ENCODE results near the gene ZCCHC14. TPM values are rescaled to one million over a fixed set of nuclear protein-coding genes. Genes with fewer than 3 reads are reported as not detected.
"Not testable (repeated sequence)": the region's sequence is repeated elsewhere in the genome, so short reads cannot be mapped to it uniquely, and the experiment has no call there.

Gene ZCCHC14
- total RNA-seq, 1 donor from 2014 or later: 44.8 TPM

DNA sequence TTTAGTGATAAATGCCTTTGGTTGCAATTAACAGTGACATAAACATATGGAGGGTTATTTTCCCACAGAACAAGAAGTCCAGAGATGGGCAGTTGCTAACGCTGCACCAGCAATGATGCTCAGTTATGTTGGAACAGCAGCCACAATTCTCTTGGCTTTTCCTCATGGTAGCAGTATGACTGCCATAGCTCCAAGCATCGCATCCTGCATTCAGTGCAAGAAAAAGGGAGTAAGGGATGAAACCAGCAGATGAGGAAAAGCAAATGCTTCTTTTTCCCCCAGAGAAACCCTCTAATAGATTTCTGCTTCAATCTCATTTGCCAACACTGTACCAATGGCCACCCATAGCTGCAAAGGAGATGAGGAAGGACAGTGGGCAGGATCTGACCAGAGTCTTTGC, 13.0 kb upstream of the ZCCHC14 start:
- Mint-ChIP-seq H3K27ac (ENCODE audit: unreplicated experiment) (no peak overlapping the region), H3K9me3 (ENCODE audit: unreplicated experiment) (no peaks in the 10 kb centered on the region), H3K36me3 (ENCODE audit: unreplicated experiment) (no peaks in the 10 kb centered on the region), H3K4me3 (ENCODE audit: unreplicated experiment) (no peak overlapping the region), H3K4me1 (ENCODE audit: unreplicated experiment) (peaks cover 7% of the 10 kb centered on the region), H3K27me3 (ENCODE audit: unreplicated experiment) (peaks cover 4% of the 10 kb centered on the region)
- TF ChIP-seq CTCF (IDR thresholded peaks at IDR 0.05): no peak
- DNase-seq (ENCODE audit: extremely low spot score, unreplicated experiment): no peak

- DNase-seq (ENCODE audit: extremely low spot score, unreplicated experiment); H3K27ac Mint-ChIP-seq (ENCODE audit: unreplicated experiment); H3K9me3 Mint-ChIP-seq (ENCODE audit: unreplicated experiment); H3K36me3 Mint-ChIP-seq (ENCODE audit: unreplicated experiment); H3K27me3 Mint-ChIP-seq (ENCODE audit: unreplicated experiment); H3K4me3 Mint-ChIP-seq (ENCODE audit: unreplicated experiment): not testable (repeated sequence)
- H3K4me1 Mint-ChIP-seq (ENCODE audit: unreplicated experiment): peaks cover 25% of the 10 kb centered on the region
Measured at GRCh38 chr16:87503232-87503937, 10.6 kb upstream of the ZCCHC14 start.

GRCh38 chr16:87502308-87502969, 9.6 kb upstream of the ZCCHC14 start:
- H3K4me1 Mint-ChIP-seq (ENCODE audit: unreplicated experiment): peaks cover 26% of the 10 kb centered on the region
- no peak overlapping the region for H3K4me3 Mint-ChIP-seq (ENCODE audit: unreplicated experiment)
- no peak for TF ChIP-seq CTCF (IDR thresholded peaks at IDR 0.05)
- no peak overlapping the region for H3K27ac Mint-ChIP-seq (ENCODE audit: unreplicated experiment)
- H3K9me3 Mint-ChIP-seq (ENCODE audit: unreplicated experiment): no peaks in the 10 kb centered on the region
- DNase-seq (ENCODE audit: extremely low spot score, unreplicated experiment): no peak
- no peaks in the 10 kb centered on the region for H3K36me3 Mint-ChIP-seq (ENCODE audit: unreplicated experiment)
- peaks cover 4% of the 10 kb centered on the region for H3K27me3 Mint-ChIP-seq (ENCODE audit: unreplicated experiment)

DNA sequence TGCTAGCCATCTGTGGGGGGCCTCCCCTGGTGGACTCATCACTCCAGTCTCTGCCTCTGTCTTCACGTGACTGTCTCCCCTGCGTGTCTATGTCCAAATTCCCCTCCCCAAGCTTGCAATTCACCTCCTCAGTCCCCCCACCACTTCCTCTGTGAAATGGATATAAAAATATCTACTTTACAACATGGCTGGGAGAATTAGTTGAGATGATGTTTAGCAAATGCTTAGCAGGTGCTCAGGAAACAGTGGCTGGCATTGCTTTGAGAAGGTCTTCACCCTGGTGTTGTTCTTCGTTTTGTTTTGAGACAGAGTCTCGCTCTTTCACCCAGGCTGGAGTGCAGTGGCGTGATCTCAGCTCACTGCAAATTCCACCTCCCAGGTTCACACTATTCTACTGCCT, 8.3 kb upstream of the ZCCHC14 start:
- Mint-ChIP-seq H3K36me3 (ENCODE audit: unreplicated experiment) (no peaks in the 10 kb centered on the region), H3K27ac (ENCODE audit: unreplicated experiment) (peak overlapping the region; percentile 29), H3K4me1 (ENCODE audit: unreplicated experiment) (peaks cover 26% of the 10 kb centered on the region), H3K27me3 (ENCODE audit: unreplicated experiment) (peaks cover 3% of the 10 kb centered on the region), H3K9me3 (ENCODE audit: unreplicated experiment) (no peaks in the 10 kb centered on the region), H3K4me3 (ENCODE audit: unreplicated experiment) (no peak overlapping the region)
- DNase-seq (ENCODE audit: extremely low spot score, unreplicated experiment): no peak
- no peak for TF ChIP-seq CTCF (IDR thresholded peaks at IDR 0.05)

DNA sequence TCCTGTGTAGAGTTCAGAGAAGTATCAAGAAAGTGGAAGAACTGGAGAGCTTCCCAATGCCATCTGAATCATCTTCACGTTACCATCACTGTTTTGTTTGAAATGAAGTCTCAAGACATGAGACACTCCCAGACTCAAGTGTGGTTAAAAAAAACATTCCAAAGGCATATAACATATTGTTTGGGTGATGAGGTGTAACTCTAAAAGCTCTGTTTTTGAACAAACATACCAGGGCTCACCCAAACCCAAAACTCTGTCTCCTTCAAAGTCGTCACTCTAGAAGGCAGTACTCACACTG, 6.3 kb upstream of the ZCCHC14 start:
- Mint-ChIP-seq H3K27me3 (ENCODE audit: unreplicated experiment) (no peaks in the 10 kb centered on the region), H3K4me1 (ENCODE audit: unreplicated experiment) (peaks cover 26% of the 10 kb centered on the region), H3K4me3 (ENCODE audit: unreplicated experiment) (peak overlapping the region; percentile 6), H3K27ac (ENCODE audit: unreplicated experiment) (peak overlapping the region; percentile 75), H3K9me3 (ENCODE audit: unreplicated experiment) (no peaks in the 10 kb centered on the region), H3K36me3 (ENCODE audit: unreplicated experiment) (no peaks in the 10 kb centered on the region)
- no peak for DNase-seq (ENCODE audit: extremely low spot score, unreplicated experiment)
- TF ChIP-seq CTCF (IDR thresholded peaks at IDR 0.05): no peak

Data from osteocyte (in vitro differentiated cells).